K562 (cell line): ENCODE measurements around the gene GOLPH3. TPM values are rescaled to one million over a fixed set of nuclear protein-coding genes. Genes with fewer than 3 reads are reported as not detected.

Experiments used
- ATAC-seq: fragments of 200-7000 bp; cut with Tn5 transposase; 3 replicates; pipeline ENCODE4 v1.9.1; 2020; ENCODE audit warnings: moderate library complexity
- BruUV-seq: library from RNA; stranded (reverse); fragments of 400-500 nt; replicated peaks from 2 replicates; lab custom pipeline; 2021; lab: Mats Ljungman, UMichigan
- CTCF ChIA-PET: fragments of 300-600 bp; formaldehyde crosslinking; extraction: SDS; loops from one replicate; lab custom pipeline; 2021; ENCODE audit warnings: low intra/inter-chr PET ratio; lab: Yijun Ruan, JAX
- POLR2A ChIA-PET: fragments of 300-600, 350-650 bp; sonication (Branson Sonifier 250); formaldehyde crosslinking; extraction: SDS; loops from one replicate; lab custom pipeline; 2021; ENCODE audit warnings: antibody characterized with exemption, inconsistent platforms; lab: Yijun Ruan, JAX
- DNase-seq, 4 experiments: peaks; one replicate each; pipeline versions ENCODE4 v3.0.0 to v3.0.0-alpha.2; 2011 to 2018; ENCODE audit warnings: low spot score in 3 of 4, mixed read lengths in 3 of 4; ENCODE audit errors: extremely low read depth in 1 of 4
- FAIRE-seq: peaks from 2 replicates; lab custom pipeline; 2011; peaks lifted over from hg19 to GRCh38; lab: Jason Lieb, UNC
- H2AFZ ChIP-seq: 2 replicates; pipeline ENCODE4 v1.6.0; 2011; ENCODE audit warnings: low read depth, low read length, control low read depth, inconsistent platforms
- H3K27ac ChIP-seq: fragments of 200-600 bp; 3 replicates; pipeline ENCODE4 v1.8.0; 2011; ENCODE audit warnings: low read depth, mild to moderate bottlenecking, control low read depth, inconsistent platforms, low read length, moderate library complexity, mixed read lengths; ENCODE audit errors: extremely low read depth
- H3K27me3 ChIP-seq, 2 experiments: fragments of 300-600 bp in 1 of 2; 2 replicates in 1 of 2; 3 replicates in 1 of 2; pipeline versions ENCODE4 v1.6.0 to v1.8.0; 2011; ENCODE audit warnings: inconsistent platforms in 2 of 2, low read length in 2 of 2, mild to moderate bottlenecking in 1 of 2, mixed read lengths in 1 of 2, moderate library complexity in 1 of 2; ENCODE audit not compliant: control insufficient read depth in 2 of 2, insufficient read depth in 2 of 2
- H3K36me3 ChIP-seq: fragments of 300-600 bp; 3 replicates; pipeline ENCODE4 v1.8.0; 2011; ENCODE audit warnings: mild to moderate bottlenecking, low read length, inconsistent platforms; ENCODE audit not compliant: control insufficient read depth, insufficient read depth
- H3K4me1 ChIP-seq, 2 experiments: fragments of 200-600 bp in 1 of 2; replicated peaks in 1 of 2; 2 replicates in 1 of 2; 3 replicates in 1 of 2; pipeline versions ENCODE4 v1.5.1 to v1.8.0; 2011; ENCODE audit warnings: inconsistent platforms in 2 of 2, low read length in 2 of 2, mild to moderate bottlenecking in 1 of 2, mixed read lengths in 1 of 2, moderate library complexity in 1 of 2; ENCODE audit not compliant: control insufficient read depth in 2 of 2, insufficient read depth in 2 of 2
- H3K4me2 ChIP-seq: 2 replicates; pipeline ENCODE4 v1.6.1; 2011; ENCODE audit warnings: low read length, control low read depth, inconsistent platforms, mixed read lengths; ENCODE audit not compliant: insufficient read depth
- H3K4me3 ChIP-seq: fragments of 200-600 bp; sonication (generic), shearing (Covaris generic); 2 replicates; pipeline ENCODE4 v1.5.1; 2016; ENCODE audit warnings: control low read depth, inconsistent platforms
- H3K79me2 ChIP-seq: fragments of 200-600 bp; 3 replicates; pipeline ENCODE4 v1.8.0; 2011; ENCODE audit warnings: low read length, inconsistent platforms; ENCODE audit not compliant: control insufficient read depth, insufficient read depth
- H3K9ac ChIP-seq, 2 experiments: 2 replicates each; pipeline versions ENCODE4 v1.6.0 to v1.6.1; 2011; ENCODE audit warnings: low read depth in 2 of 2, low read length in 2 of 2, control low read depth in 1 of 2, inconsistent platforms in 1 of 2, mild to moderate bottlenecking in 1 of 2, mixed read lengths in 1 of 2; ENCODE audit not compliant: insufficient read depth in 1 of 2
- H3K9me1 ChIP-seq: one replicate; pipeline ENCODE4 v1.6.0; 2011; ENCODE audit warnings: inconsistent platforms, mild to moderate bottlenecking, low read length, moderate library complexity; ENCODE audit not compliant: control insufficient read depth, insufficient read depth
- H3K9me3 ChIP-seq: replicated peaks from 2 replicates; pipeline ENCODE4 v1.5.1; 2011; ENCODE audit warnings: low read depth, low read length, inconsistent platforms; ENCODE audit not compliant: control insufficient read depth, insufficient read depth
- H4K20me1 ChIP-seq: replicated peaks from 2 replicates; pipeline ENCODE4 v1.6.1; 2011; ENCODE audit warnings: low read length, inconsistent platforms, mixed read lengths; ENCODE audit not compliant: control insufficient read depth, insufficient read depth
- CBFA2T3 ChIP-seq: fragments of 450-650 bp; IDR thresholded peaks from 2 replicates; pipeline ENCODE4 v1.6.1; 2017
- ELK1 ChIP-seq: sonication (generic); formaldehyde crosslinking; IDR thresholded peaks from 2 replicates; pipeline ENCODE4 v1.8.1; 2022; ENCODE audit warnings: missing genetic modification reagents
- FOXP1 ChIP-seq: sonication (generic); formaldehyde crosslinking; IDR thresholded peaks from 2 replicates; pipeline ENCODE4 v1.8.0; 2022; ENCODE audit warnings: mild to moderate bottlenecking, missing genetic modification reagents
- GTF2E2 ChIP-seq: fragments of 200-800 bp; sonication (Bioruptor generic); IDR thresholded peaks from 2 replicates; pipeline ENCODE4 v1.6.1; 2016; ENCODE audit warnings: missing genetic modification characterization, missing compliant biosample characterization
- HDAC2 ChIP-seq: fragments of 450-650 bp; IDR thresholded peaks from 2 replicates; pipeline ENCODE4 v1.6.1; 2016; ENCODE audit warnings: mild to moderate bottlenecking
- HEY1 ChIP-seq: fragments of 250-450 bp; sonication (Bioruptor Pico); IDR thresholded peaks from 2 replicates; pipeline ENCODE4 v1.5.0; 2020; ENCODE audit warnings: mild to moderate bottlenecking, moderate library complexity, borderline replicate concordance
- NFATC3 ChIP-seq: fragments of 450-650 bp; IDR thresholded peaks from 2 replicates; pipeline ENCODE4 v1.6.1; 2017; ENCODE audit warnings: mild to moderate bottlenecking
- NFIC ChIP-seq: fragments of 450-650 bp; IDR thresholded peaks from 2 replicates; pipeline ENCODE4 v1.6.1; 2017; ENCODE audit warnings: mild to moderate bottlenecking, inconsistent platforms
- NFYB ChIP-seq: IDR thresholded peaks from 2 replicates; pipeline ENCODE4 v1.6.1; 2011; ENCODE audit warnings: mild to moderate bottlenecking, moderate library complexity; ENCODE audit not compliant: insufficient read length; ENCODE audit errors: extremely low read depth
- NR1H2 ChIP-seq: sonication (generic); formaldehyde crosslinking; IDR thresholded peaks from 2 replicates; pipeline ENCODE4 v1.4.0; 2020; ENCODE audit warnings: mild to moderate bottlenecking, missing genetic modification reagents
- PHB2 ChIP-seq: fragments of 450-650 bp; IDR thresholded peaks from 2 replicates; pipeline ENCODE4 v1.6.1; 2017; ENCODE audit warnings: low read depth
- PHF20 ChIP-seq: fragments of 450-650 bp; IDR thresholded peaks from 2 replicates; pipeline ENCODE4 v1.6.1; 2018; ENCODE audit not compliant: partially characterized antibody
- PTRF ChIP-seq: fragments of 450-650 bp; IDR thresholded peaks from 2 replicates; pipeline ENCODE4 v1.6.1; 2016; ENCODE audit warnings: mild to moderate bottlenecking, missing genetic modification characterization, missing compliant biosample characterization
- SETDB1 ChIP-seq: IDR thresholded peaks from one replicate; pipeline ENCODE4 v1.6.1; 2012; ENCODE audit warnings: low read length, control low read depth, inconsistent platforms
- SRF ChIP-seq, 2 experiments: fragments of 250-450, 450-650 bp in 1 of 2; sonication (Bioruptor Pico) in 1 of 2; sonication (generic) in 1 of 2; formaldehyde crosslinking; IDR thresholded peaks; 2 replicates each; pipeline versions ENCODE4 v1.5.0 to v1.5.1; 2020 to 2022; ENCODE audit warnings: mild to moderate bottlenecking in 1 of 2, missing genetic modification reagents in 1 of 2
- TOE1 ChIP-seq, 2 experiments: fragments of 450-650 bp in 1 of 2; sonication (generic) in 1 of 2; formaldehyde crosslinking in 1 of 2; IDR thresholded peaks; 2 replicates each; pipeline versions ENCODE4 v1.7.1 to v1.8.0; 2016 to 2022; ENCODE audit warnings: borderline replicate concordance in 2 of 2, mild to moderate bottlenecking in 2 of 2, antibody characterized with exemption in 1 of 2, inconsistent platforms in 1 of 2, low read depth in 1 of 2, missing genetic modification reagents in 1 of 2, moderate library complexity in 1 of 2
- ZNF224 ChIP-seq: sonication (generic); formaldehyde crosslinking; IDR thresholded peaks from 2 replicates; pipeline ENCODE4 v1.8.0; 2022; ENCODE audit warnings: mild to moderate bottlenecking, missing genetic modification reagents
- ZZZ3 ChIP-seq: fragments of 450-650 bp; IDR thresholded peaks from 2 replicates; pipeline ENCODE4 v1.6.1; 2016; ENCODE audit warnings: antibody characterized with exemption, mild to moderate bottlenecking, moderate library complexity
- WGBS: fragments of 100-300 bp; shearing (Covaris generic); methylation state at CpG from one replicate; pipeline ENCODE4 v1.1.6; 2016; ENCODE audit warnings: low coverage, mixed read lengths; ENCODE audit not compliant: insufficient coverage; ENCODE audit errors: missing lambda C conversion rate; 5-methylcytosine and 5-hydroxymethylcytosine counted together
- in situ Hi-C: fragments of 300-500 bp; cut with MboI; formaldehyde crosslinking; loops from 4 replicates; pipeline ENCODE4 v1.15.0; 2018; ENCODE audit warnings: inconsistent platforms, mixed read lengths
- intact Hi-C: fragments of 100-400 bp; cut with micrococcal nuclease; formaldehyde crosslinking; loops from 2 replicates; pipeline ENCODE4 v1.14.2; 2022
- polyA plus RNA-seq, 8 experiments: library from polyadenylated mRNA; depleted of rRNA in 4 of 8; stranded (reverse) in 5 of 8; unstranded in 3 of 8; fragments of >200 nt; fragmentation: Nextera tagmentation in 2 of 8; fragmentation: Illumina TruSeq in 1 of 8; extraction: Ambion mirVana in 2 of 8; extraction: Trizol in 1 of 8; gene quantifications; 2 replicates each; pipeline versions ENCODE4 v1.2.1 to v1.2.3, GENCODE V29; 2011 to 2014; ENCODE audit warnings: inconsistent platforms in 1 of 8, missing spikeins in 1 of 8
- total RNA-seq, 7 experiments: library from RNA; depleted of rRNA in 6 of 7; stranded (reverse); fragments of >200 nt in 6 of 7; fragmentation: Illumina TruSeq in 2 of 7; extraction: Trizol in 2 of 7; gene quantifications; 2 replicates each; pipeline versions ENCODE4 v1.2.1 to v1.2.3, GENCODE V29; 2011 to 2021; ENCODE audit warnings: low replicate concordance in 1 of 7
- TF ChIP-seq, protein P1 (sequence below): fragments of 450-650 bp; formaldehyde crosslinking; IDR thresholded peaks from 2 replicates; pipeline ENCODE4 v1.4.0; 2020; ENCODE audit warnings: mild to moderate bottlenecking, moderate library complexity

The GOLPH3 gene
- total and polyA plus RNA-seq, 9 of the 15 experiments (the other 6 are each of a cell fraction or from before 2014, with no cell fraction given), result 18.8 to 94.6 (median 55.1) TPM

DNA sequence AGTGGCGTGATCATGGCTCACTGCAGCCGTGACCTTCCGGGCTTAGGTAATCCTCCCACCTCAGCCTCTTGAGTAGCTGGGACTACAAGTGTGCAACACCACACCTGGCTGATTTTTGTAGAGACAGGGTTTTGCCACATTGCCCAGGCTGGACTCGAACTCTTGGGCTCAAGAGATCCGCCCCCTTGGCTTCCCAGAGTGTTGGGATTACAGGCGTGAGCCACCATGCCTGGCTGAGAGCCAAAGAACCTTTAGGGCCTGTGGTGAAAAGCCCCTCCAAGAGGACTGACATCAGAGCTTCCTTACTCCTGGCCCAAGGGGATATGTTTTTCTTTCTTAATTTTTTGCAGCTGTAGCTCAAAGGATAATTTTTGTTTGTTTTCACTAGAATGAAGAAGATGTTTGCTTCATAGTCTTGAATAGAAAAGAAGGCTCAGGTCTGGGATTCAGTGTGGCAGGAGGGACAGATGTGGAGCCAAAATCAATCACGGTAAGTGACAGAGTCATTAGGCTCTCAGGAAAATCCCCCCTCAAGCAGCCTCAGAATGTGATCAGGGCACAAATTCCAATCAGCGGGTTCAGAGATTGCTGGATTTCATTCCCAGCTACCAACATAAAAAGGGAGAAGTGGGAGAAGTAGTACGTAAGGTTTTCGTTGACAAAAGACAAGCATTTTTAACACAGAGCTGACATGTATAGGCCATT lies 77.1 kb downstream of the GOLPH3 start:
- in situ Hi-C loops, result loop anchor here (10.0 kb wide), 1 partner anchor 512 kb away; no protein-coding TSS in a partner anchor
- CTCF ChIA-PET, result no interaction called here
- intact Hi-C loops, result loop anchor here (10.0 kb wide), 1 partner anchor 518 kb away; no protein-coding TSS in a partner anchor

DNA sequence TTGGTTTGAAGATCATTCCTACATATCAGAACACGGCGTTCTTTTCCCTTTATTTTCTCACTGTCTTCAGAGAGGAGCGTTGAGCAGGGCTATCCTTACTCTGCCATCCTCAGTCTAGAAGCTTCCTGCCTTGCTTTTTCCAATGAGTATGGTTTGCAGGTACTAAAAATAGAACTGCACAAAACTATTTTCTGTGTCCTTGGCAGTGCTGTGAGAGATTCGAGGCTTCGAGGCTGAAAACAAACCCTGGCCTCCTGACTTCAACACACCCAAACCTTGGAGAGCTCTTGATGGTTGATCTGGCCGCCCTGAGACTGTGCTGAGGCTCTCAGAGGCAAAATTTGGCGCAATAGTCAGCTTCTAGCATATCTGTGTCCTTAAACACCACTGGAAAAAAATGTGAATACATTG lies 78.9 kb downstream of the GOLPH3 start:
- Histone ChIP-seq H3K27ac (no peak overlapping the region), H3K27me3 (peaks cover under 1 to 6% of the 10 kb centered on the region in 2 experiments; a peak in 2 of 5 replicates), H3K4me2 (no peak overlapping the region), H3K4me3 (no peak overlapping the region), H4K20me1 (no peaks in the 10 kb centered on the region), H3K9me1 (no peaks in the 10 kb centered on the region), H2AFZ (no peak overlapping the region), H3K36me3 (peaks cover 12% of the 10 kb centered on the region; the same call in 2 of the 3 replicates), H3K9ac (no peak overlapping the region), H3K4me1 (peaks cover 0 to 6% of the 10 kb centered on the region in 2 experiments; a peak in 2 of 5 replicates), H3K79me2 (no peaks in the 10 kb centered on the region), H3K9me3 (no peaks in the 10 kb centered on the region)
- in situ Hi-C loops (loop anchor here (10.0 kb wide), 1 partner anchor 510 kb away; no protein-coding TSS in a partner anchor), intact Hi-C loops (loop anchor here (10.0 kb wide), 1 partner anchor 520 kb away; no protein-coding TSS in a partner anchor)
- ATAC-seq, result no peak
- WGBS, result 58% methylated on average over 7 of the region's 7 CpGs
- no peak for FAIRE-seq
- no TSS peak for BruUV-seq
- CTCF ChIA-PET, result no interaction called here
- POLR2A ChIA-PET, result interaction anchor here (0.6 to 0.7 kb wide), 3 partner anchors 11 to 223 kb away, joined by 3 read pairs; no protein-coding TSS in a partner anchor
- DNase-seq, result no peak
- no peak for TF ChIP-seq HEY1
- no peak for TF ChIP-seq PHB2
- TF ChIP-seq CBFA2T3, result no peak
- no peak for TF ChIP-seq SETDB1
- no peak for TF ChIP-seq HDAC2
- TF ChIP-seq, protein P1, sequence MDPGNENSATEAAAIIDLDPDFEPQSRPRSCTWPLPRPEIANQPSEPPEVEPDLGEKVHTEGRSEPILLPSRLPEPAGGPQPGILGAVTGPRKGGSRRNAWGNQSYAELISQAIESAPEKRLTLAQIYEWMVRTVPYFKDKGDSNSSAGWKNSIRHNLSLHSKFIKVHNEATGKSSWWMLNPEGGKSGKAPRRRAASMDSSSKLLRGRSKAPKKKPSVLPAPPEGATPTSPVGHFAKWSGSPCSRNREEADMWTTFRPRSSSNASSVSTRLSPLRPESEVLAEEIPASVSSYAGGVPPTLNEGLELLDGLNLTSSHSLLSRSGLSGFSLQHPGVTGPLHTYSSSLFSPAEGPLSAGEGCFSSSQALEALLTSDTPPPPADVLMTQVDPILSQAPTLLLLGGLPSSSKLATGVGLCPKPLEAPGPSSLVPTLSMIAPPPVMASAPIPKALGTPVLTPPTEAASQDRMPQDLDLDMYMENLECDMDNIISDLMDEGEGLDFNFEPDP, result no peak
- TF ChIP-seq ELK1, result no peak
- no peak for TF ChIP-seq PTRF (tag)
- no peak for TF ChIP-seq NR1H2 (CRISPR knock-in tag)
- TF ChIP-seq NFATC3, result no peak
- TF ChIP-seq PHF20, result no peak

More for the DNA sequence above, 77.1 kb downstream of the GOLPH3 start:
- H3K27me3 ChIP-seq, result no peaks in the 10 kb centered on the region
- no peak overlapping the region for H3K27ac ChIP-seq
- H3K36me3 ChIP-seq, result peaks cover 27% of the 10 kb centered on the region; the same call in 2 of the 3 replicates
- H3K9me3 ChIP-seq, result no peaks in the 10 kb centered on the region
- no peaks in the 10 kb centered on the region for H3K79me2 ChIP-seq
- H3K4me3 ChIP-seq, result no peak overlapping the region
- FAIRE-seq (no peak), DNase-seq (no peak), ATAC-seq (no peak)
- no peak overlapping the region for H2AFZ ChIP-seq
- H3K9me1 ChIP-seq, result no peaks in the 10 kb centered on the region
- no TSS peak for BruUV-seq
- no peaks in the 10 kb centered on the region for H4K20me1 ChIP-seq
- 82% methylated on average over 10 of the region's 10 CpGs for WGBS
- no peak overlapping the region for H3K9ac ChIP-seq
- POLR2A ChIA-PET, result interaction anchor here (0.9 kb wide), 1 partner anchor 209 kb away, joined by 3 read pairs; no protein-coding TSS in a partner anchor
- H3K4me2 ChIP-seq, result no peak overlapping the region
- H3K4me1 ChIP-seq, result no peaks in the 10 kb centered on the region; a peak in 1 of 5 replicates
- TF ChIP-seq SRF (CRISPR knock-in tag; IDR thresholded peaks at IDR 0.05) (no peak), NFYB (no peak), NFIC (peak; percentile 58), FOXP1 (CRISPR knock-in tag) (no peak), GTF2E2 (tag) (no peak), ZZZ3 (no peak), TOE1 (IDR thresholded peaks at IDR 0.05; ENCODE audit: borderline replicate concordance) (no peak), TOE1 (CRISPR knock-in tag; IDR thresholded peaks at IDR 0.05; ENCODE audit: borderline replicate concordance, low read depth) (no peak), ZNF224 (CRISPR knock-in tag) (no peak)
